GM19099 (cell line): ENCODE data around the gene CXCL17.

Experiments used
- POLR2A ChIP-seq: IDR thresholded peaks from 3 replicates; pipeline ENCODE4 v1.6.1; 2011; ENCODE audit warnings: low read depth; ENCODE audit not compliant: insufficient read length; ENCODE audit errors: extremely low read depth

Gene CXCL17

DNA sequence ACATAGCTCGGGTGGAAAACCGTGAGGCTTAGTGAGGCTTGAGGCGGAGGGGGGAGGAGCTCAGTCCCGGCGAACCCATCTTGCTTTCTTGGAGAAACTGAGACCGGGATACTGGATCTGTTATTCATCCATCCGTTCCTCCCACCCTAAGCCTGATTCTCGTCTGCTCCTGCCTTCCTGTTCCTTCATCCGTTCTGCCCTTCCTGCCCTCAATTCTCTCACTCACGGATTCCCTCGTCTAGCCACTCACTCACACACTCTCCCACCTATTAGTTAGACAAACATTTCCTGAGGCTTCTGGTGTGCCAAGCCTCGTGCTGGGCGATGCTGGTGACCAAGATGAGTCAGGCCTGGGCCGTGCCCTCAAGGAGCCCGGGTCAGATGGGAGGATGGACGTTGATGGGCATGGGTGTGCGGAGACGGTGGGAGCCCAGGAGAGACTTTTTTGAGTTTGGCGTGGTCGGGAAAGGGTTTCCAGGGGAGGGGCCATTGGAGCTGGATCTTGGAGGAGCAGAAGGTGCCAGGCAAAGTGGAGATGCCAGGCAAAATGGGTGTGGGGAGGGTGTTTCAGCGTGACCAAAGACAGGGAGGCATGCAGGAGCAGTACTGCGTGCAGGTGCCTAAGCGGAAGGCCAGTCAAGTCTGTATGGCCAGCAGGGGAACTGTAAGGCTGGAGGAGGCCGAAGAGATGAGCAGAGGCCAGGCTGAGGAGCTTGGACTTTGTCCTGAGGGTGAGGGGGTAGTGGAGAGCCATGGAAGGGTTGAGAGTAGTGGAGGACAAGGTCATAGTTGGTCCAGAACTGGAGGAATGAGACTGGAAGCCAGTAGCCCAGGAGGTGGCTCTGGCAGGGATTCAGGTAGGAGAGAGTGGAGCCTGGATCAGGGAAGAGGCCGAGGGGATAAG, 45.2 kb downstream of the CXCL17 start:
- TF ChIP-seq POLR2A, result no peak

DNA sequence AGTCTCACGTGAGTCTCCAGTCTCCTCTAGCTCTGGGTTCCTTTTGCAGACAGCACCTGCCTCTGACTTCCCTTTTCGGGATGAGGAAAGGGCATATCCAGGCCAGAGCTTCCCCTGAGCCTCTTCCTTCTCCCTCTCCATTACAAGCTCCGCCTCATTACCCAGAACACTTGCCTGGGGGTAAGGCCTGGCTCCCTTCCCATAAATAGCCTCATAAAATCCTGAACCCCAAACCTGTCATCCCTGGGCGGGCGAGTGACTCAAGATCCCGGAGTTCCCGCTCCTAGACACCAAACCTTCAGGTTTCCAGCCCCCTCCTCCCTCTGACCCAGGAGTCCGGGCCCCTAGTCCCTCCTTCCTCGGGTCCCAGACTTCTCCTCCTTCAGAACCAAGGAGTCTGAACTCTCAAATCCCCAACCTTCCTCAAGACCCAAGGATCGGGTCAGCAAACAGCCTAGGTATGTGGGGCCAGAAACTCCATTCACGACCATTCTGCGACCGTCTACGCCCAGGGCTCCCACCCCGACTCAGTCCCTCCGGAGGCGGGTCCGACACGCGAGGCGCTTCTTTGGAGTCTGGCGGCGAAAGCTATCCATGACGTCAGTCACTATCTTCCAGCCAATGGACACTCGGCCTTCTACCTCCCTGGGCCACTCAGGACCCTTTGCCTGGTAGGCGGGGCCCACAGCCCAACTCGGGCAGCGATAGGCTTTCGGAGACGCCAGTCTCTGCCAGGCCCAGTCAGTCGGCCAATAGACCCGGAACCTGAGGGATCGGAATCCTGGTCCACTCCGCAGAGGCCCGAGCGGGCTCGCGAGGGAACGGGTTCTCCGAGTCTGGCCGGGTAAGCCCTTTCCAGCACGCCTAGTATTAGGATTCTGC, 46.1 kb downstream of the CXCL17 start:
- TF ChIP-seq POLR2A, result peak; percentile 90

DNA sequence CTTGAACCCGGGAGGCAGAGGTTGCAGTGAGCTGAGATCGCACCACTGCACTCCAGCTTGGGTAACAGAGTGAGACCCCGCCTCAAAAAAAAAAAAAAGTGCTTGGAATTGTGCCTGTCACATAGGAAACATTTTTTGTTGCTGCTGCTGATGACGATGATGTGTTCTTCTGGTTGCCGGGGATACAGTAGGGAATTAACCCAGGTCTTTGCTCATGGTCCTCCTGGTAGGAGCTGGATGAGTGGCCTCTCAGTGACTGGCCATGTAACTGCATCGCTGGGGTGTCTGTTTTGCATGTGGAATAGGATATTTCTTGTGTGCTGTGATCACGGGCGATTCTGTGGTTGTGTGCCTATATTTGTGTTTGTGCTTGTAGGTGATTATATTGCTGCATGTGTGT, 48.0 kb downstream of the CXCL17 start:
- TF ChIP-seq POLR2A, result no peak

DNA sequence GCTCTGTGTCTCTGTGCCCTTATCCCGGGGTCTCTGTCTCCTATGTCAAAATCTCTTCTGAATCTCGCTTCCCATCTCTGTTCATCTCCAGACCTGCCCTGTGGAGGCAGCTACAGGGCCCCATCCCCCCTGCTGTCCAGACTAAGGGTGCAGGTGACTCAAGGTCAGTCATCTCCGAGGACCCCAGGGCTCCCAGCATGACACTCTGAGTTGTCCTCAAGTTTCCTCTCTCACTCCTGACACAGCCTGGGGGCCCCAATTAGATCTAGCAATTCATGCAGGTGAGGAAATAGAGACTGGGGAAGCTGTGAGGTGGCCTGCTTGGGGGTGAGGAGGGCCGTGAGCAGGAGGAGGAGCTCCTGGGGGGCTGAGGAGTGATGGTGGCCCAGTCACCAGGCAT, 50.6 kb downstream of the CXCL17 start:
- TF ChIP-seq POLR2A, result no peak

DNA sequence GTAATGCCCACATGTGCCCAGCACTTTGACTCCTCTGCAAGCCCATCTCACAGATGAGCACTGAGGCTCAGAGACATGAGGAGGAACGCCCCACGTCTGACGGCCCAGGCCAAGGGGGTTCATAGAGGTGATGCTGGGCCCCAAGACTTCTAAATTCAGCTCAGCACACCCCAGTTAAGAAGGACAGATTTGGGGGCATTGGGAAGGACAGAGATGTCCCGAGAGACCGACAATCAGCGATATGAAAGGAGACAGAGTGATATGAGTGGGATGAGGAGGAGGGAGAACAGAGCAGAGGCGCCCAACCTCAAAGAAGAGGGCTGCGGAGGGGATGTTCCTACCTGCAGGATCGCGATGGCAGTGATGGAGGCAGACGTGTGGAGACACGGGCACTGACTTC, 52.8 kb downstream of the CXCL17 start, which contains the start of gene CNFN:
TSS of gene CNFN (minus strand) at position 399 of the 400 bp plus-strand sequence. CDS start 1,260 bp downstream, outside the sequence.
- TF ChIP-seq POLR2A, result no peak

DNA sequence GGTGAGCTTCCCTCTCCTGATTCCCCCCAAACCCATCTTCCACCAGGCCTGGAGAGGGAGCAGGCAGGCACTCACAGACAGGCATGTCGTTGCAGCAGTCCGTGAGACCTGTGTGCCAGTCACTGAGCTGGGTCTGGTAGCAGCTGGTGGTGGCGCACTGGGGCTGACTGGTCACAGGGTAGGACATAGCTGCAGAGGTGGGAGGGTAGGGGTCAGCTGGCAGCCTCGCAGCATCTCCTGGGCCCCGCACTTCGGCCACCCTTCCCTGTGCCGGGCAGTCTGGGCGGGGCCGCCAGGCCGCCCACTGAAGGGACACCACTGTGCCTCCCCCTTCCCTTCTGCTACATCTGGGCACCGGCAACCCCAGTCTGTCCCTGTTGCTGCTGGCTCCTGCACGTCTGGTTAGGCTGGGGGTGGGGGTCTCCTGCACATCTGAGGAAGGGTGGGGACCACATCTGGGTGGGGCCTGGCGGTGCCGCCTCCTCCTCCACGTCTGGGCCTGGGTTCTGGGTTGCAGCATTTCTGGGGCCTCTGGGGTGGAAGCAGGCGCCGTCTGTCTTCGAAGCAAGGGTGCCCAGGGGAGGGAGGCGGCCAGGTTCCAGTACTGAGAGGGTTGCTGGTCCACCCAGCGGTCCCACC, 53.8 kb downstream of the CXCL17 start:
- TF ChIP-seq POLR2A, result no peak

DNA sequence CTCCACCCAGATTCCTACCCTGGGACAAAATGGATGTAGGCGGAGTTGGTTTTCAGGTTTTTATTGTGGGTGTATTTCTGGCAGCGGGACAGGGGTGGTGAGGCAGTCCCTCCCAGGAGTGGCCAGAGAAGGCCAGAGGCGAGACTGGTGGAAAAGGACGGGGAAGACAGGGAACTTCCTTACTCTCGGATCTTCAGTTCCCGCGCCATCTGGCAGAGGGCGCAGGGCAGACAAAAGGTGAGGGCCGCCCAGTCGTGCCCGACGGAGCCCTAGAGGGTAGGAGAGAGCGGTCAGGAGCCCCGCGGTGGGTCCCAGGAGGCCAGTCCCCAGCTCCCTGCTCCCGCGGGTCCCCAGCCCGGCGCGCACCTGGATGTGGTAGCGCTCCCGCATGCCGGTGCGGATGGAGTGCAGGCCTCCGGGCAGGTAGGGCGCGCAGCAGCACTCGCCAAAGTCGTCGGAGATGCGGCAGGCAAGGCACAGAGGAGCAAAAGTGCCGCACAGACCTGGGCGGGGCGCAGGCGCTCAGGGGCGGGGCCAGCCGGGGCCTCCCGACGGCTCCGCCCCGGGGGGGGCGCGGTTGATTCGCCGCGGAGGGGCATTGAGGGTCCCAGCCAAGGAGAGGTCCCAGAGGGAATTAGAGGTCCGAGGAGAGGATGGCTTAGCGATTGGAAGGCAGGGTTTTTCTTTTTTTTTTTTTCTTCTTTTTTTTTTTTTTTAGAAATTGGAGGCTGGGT, 55.6 kb downstream of the CXCL17 start:
- no peak for TF ChIP-seq POLR2A

DNA sequence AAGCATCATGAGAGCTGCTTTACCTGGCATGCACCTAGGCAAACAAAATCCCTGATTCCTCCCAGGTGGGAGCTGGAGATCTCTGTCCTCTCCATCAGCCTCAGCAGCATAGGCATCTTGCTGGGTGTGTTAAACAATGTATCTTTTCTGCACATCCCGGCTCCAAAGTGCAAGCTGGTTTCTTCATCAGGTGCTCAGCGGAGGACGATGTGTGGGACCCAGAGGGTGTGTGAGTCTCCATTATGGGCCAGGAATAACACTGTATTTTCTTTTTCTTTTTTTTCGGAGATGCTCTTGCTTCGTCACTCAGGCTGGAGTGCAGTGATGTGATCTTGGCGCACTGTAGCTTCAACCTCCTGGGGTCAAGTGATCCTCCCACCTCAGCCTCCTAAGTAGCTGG, 62.6 kb downstream of the CXCL17 start:
- TF ChIP-seq POLR2A, result no peak
